GM10847 (cell line): Measurements from ENCODE around the gene KIF3C.

Experiments
- POLR2A ChIP-seq: IDR thresholded peaks from 2 replicates; pipeline ENCODE4 v1.6.1; 2011; ENCODE audit not compliant: insufficient read length; ENCODE audit errors: extremely low read depth

KIF3C gene

GRCh38 chr2:25941042-25941441, 41.3 kb downstream of the KIF3C start:
- TF ChIP-seq POLR2A, result no peak

- TF ChIP-seq POLR2A, result no peak
These were observed 43.0 kb downstream of the KIF3C start for GRCh38 chr2:25939257-25939668.

GRCh38 chr2:25938345-25938744, 44.0 kb downstream of the KIF3C start:
- no peak for TF ChIP-seq POLR2A

- TF ChIP-seq POLR2A, result no peak
These were observed 45.3 kb downstream of the KIF3C start for GRCh38 chr2:25936889-25937545.

- no peak for TF ChIP-seq POLR2A
These were observed 48.7 kb downstream of the KIF3C start for GRCh38 chr2:25933622-25934021.

GRCh38 chr2:25929789-25930473, 52.4 kb downstream of the KIF3C start:
- no peak for TF ChIP-seq POLR2A

GRCh38 chr2:25928668-25929067, 53.6 kb downstream of the KIF3C start:
- TF ChIP-seq POLR2A, result no peak

- TF ChIP-seq POLR2A, result no peak
These were observed 55.1 kb downstream of the KIF3C start for GRCh38 chr2:25926984-25927756.

GRCh38 chr2:25922501-25922900, 59.8 kb downstream of the KIF3C start:
- no peak for TF ChIP-seq POLR2A

- TF ChIP-seq POLR2A, result no peak
These were observed 61.4 kb downstream of the KIF3C start for GRCh38 chr2:25920786-25921415.

GRCh38 chr2:25920336-25920735, 62.0 kb downstream of the KIF3C start:
- no peak for TF ChIP-seq POLR2A

- TF ChIP-seq POLR2A, result no peak
These were observed 64.5 kb downstream of the KIF3C start for GRCh38 chr2:25917832-25918231.

GRCh38 chr2:25912851-25913695, 69.2 kb downstream of the KIF3C start:
- no peak for TF ChIP-seq POLR2A

GRCh38 chr2:25905126-25905525, 77.2 kb downstream of the KIF3C start:
- no peak for TF ChIP-seq POLR2A
